CD1c-positive myeloid dendritic cell (primary cell): ENCODE data around the gene GLB1L.
"Not testable (repeated sequence)": the region's sequence is repeated elsewhere in the genome, so short reads cannot be mapped to it uniquely, and the experiment has no call there.

Experiments
- DNase-seq: peaks from one replicate; pipeline ENCODE4 v3.0.0-alpha.2; 2016; ENCODE audit errors: extremely low spot score

The GLB1L gene

GRCh38 chr2:219245148-219245898, at the start of gene GLB1L, which contains the start of gene STK16:
Gene GLB1L, minus strand, starts transcription at chr2:219245444. Its CDS starts 1,871 bp downstream, at chr2:219243573.
Gene STK16, plus strand, starts transcription at chr2:219245479. Its CDS starts 521 bp downstream, at chr2:219246000.
- DNase-seq = peak; percentile 96

DNA sequence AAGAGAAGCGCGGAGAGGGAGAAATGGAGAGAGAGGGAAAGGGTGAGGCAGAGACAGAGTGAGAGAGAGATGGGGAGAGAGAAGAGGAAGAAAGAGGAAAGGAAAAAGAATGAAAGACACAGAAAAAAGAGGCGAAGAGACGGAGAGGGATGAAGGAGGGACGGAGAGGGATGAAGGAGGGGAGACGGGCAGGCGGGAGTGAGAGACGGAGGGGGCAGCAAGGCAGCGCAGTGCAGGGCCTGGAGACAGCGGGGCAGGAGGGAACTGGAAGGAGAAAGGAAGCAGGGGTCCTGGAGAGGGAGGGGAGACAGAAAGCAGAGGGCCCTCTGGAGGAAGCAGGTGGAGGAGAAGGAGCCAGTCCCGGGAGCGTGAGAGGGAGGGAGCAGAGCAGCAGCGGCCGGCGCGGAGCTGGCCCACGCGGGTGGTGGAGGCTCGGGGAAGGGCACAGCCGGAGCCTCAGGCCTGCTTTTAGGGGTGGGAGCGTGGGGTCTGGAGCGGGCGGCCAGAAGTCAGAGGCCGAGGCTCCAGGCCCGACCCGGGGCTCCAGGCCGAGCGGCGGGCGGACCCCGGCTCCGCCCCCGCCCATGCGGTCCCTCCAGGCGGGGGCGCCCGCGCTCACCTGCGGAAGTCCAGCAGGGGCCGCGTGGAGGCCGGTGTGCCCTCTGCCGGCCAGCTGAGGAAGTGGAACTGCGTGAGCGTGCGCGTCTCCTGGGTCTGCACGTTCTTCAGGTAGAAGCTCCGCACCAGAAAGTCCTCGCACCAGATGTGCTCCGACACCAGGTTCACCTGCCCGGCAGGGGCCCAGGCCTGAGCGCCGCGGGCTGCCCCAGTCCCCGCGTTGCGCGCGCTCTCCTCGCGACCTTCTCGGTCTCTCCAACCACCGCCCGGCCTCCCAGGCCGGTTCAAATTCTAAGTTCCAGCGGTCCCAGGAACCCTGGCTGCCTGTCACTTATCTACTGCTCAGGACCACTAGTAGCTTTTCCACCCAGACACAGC, 49.4 kb upstream of the GLB1L start:
- DNase-seq = peak; percentile 93

- no peak for DNase-seq
Observed at GRCh38 chr2:219293736-219294231, 48.5 kb upstream of the GLB1L start.

DNA sequence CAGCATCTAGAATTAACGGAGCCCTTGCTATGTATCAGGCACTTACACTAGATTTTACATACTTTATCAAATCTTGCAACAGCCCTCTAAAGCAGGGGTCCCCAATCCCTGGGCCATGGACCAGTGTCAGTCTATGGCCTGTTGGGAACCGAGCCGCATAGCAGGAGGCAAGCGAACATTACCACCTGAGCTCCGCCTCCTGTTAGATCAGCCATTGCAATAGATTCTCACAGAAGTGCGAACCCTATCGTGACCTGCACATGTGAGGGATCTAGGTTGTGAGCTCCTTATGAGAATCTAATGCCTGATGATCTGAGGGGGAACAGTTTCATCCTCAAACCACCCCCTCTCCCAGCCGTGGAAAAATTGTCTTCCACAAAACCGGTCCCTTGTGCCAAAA, 47.4 kb upstream of the GLB1L start:
- DNase-seq = no peak

- no peak for DNase-seq
Observed at GRCh38 chr2:219291910-219292490, 46.8 kb upstream of the GLB1L start.

- DNase-seq = no peak
Observed at GRCh38 chr2:219291394-219291793, 46.1 kb upstream of the GLB1L start.

- DNase-seq = no peak
Observed at GRCh38 chr2:219290381-219291171, 45.3 kb upstream of the GLB1L start.

DNA sequence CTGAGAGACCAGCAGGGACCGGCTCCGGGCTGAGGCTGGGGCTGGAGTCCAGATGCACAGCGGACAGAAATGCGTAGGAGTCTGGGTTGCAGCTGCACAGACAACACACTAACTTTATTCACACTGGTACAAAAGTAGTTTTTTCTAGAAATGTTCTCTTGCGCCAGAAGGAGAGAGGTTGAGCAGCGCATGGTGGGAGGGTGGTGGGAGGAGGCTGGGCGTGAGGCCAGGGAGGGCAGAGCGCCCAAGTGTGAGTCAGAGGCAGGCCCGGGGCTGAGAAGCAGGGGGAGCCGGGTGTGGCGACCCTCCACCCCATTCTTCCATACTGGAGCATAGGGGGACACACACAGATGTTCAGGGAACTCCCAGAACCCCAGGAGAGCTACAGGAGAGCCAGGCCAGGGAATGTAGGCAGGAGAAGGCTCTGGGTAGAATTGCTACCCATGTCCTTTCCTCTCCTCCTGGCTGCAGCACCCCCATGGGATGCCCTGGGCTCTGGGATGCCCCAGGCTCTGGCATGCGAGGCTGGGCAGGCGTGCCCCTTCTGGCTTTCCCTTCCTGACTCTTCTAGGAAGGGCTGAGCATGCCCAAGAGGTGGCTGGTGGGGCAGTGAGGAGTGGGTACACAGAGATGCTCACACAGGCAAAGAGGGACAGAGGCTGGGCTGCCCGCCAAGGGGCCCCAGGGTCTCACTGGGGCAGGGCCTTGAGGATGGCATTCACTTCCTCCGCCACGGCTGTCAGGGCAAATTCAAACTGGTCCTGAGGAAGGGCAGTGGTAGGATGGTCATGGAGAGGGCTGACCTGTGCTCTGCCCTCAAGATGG, 44.5 kb upstream of the GLB1L start:
- peak; percentile 53 for DNase-seq

GRCh38 chr2:219289195-219289536, 43.9 kb upstream of the GLB1L start:
- no peak for DNase-seq

GRCh38 chr2:219287580-219288265, 42.5 kb upstream of the GLB1L start:
- no peak for DNase-seq

DNA sequence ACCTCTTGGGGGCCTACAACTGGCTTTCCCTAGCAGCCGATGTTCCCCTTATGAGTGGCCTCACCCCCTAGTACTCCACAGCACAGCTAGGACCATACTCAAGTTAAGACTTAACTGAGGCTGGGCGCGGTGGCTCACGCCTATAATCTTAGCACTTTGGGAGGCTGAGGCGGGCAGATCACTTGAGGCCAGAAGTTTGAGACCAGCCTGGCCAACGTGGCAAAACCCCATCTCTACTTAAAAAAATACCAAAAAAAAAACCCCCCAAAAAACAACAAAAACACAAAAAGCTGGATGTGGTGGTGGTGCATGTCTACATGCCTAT, 41.8 kb upstream of the GLB1L start:
- not testable (repeated sequence) for DNase-seq

- DNase-seq = peak; percentile 14
Observed at GRCh38 chr2:219286436-219287115, 41.3 kb upstream of the GLB1L start.

- no peak for DNase-seq
Observed at GRCh38 chr2:219285894-219286425, 40.7 kb upstream of the GLB1L start.

DNA sequence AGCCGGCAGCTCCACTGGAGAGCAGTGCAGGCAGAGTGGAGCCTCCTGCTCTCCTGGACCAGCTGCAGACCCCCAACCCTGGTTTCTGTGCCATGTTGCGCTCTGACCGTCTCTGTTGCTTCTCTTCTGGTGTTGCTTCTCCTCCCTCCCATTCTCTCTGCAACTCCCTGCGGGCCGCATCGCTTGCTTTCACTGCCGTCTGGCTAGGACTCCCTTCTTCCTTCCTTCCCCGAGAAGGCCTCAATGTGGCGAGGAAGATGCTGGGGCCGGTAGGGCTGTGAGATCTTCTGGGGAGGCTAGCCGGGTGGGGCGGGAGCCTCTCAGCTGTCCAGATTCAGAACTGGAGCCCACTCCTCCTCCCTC, 40.1 kb upstream of the GLB1L start:
- no peak for DNase-seq

DNA sequence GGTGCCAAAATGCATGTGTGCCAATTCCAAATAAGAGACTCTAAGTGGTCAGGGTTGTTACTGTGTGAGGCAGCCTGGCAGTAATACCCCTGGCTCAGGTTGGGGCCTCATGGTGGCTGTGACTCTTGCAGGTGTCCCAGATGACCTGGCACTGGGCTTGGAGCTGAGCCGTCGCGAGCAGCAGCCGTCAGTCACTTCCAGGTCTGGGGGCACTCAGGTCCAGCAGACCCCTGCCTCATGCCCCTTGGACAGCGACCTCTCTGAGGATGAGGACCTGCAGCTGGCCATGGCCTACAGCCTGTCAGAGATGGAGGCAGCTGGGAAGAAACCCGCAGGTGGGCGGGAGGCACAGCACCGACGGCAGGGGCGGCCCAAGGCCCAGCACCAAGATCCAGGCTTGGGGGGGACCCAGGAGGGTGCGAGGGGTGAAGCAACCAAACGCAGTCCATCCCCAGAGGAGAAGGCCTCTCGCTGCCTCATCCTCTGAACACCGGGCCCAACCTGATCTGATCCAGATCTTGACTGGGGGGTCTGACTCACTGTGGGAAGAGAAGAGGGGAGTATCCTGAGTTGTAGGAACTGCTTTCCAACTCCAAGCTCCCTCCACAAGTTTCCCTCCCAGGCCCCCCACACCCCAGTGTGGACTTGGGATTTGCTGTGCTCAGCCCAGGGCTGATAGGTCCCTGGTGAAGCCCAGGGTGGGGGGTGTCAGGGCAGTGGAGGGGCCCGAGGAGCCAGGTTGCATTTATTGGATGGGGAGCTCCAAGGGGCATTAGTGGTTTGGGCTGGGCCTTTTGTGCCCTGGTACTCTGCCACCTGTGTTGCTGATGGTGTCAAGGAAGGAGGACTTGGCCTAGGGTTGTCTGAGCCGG, 39.5 kb upstream of the GLB1L start:
- no peak for DNase-seq

GRCh38 chr2:219282943-219283581, 37.8 kb upstream of the GLB1L start:
- no peak for DNase-seq

DNA sequence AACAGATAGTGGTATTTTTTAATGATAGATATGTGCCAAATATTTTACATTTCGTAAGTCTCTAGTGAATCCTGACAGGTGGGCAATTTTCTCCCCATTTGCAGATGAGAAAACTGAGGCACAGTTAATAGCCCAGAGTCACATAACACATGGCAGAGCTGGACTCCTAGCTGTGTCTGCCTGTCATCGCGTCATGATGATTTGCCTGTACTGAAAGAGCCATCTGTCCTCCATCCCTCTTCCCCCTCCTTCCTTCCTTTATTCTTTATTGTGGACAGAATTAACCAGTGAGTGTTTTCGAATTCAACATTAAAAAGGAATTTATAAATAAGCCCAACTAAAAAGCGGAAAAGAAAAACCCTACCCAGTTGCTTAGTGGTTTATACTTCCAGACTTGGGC, 37.1 kb upstream of the GLB1L start:
- DNase-seq = no peak

DNA sequence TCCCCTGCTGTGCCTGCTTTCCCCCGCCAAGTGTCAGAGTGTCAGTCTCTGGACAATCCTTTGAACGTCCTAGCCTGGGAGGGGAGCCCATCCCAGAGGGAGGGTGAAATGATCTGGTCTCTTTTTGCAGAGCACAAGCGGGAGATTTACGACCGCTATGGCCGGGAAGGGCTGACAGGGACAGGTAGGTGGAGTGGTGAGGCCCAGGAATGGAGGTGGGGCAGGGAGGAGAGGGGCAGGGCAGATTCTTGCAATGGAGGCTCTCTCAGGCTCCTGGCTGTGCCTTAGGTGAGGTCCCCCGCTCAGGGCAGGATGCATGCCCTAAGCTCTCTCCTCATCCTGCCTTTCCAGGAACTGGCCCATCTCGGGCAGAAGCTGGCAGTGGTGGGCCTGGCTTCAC, 36.3 kb upstream of the GLB1L start:
- no peak for DNase-seq
